Fibroblast of lung (primary cell): ENCODE results near the gene PRSS1.

ENCODE experiments used
- CTCF ChIP-seq, 2 donors: IDR thresholded peaks in 1 of 2; conservative IDR thresholded peaks in 1 of 2; 1 replicate in 1 of 2; 2 replicates in 1 of 2; pipeline ENCODE4 v1.5.1; 2011 to 2012; ENCODE audit warnings: low read length in 2 of 2, control low read depth in 1 of 2, inconsistent platforms in 1 of 2, low read depth in 1 of 2, mild to moderate bottlenecking in 1 of 2
- EZH2 ChIP-seq: IDR thresholded peaks from 2 replicates; pipeline ENCODE4 v1.5.1; 2012; ENCODE audit warnings: low read length, control low read depth, mild to moderate bottlenecking; ENCODE audit errors: missing control alignments

- TF ChIP-seq CTCF (conservative IDR thresholded peaks at IDR 0.05 in 1 of 2, IDR thresholded peaks at IDR 0.05 in 1 of 2; ENCODE audit: low read depth in 1 of 2, low read length in 2 of 2) (no peak), EZH2 (no peak)
Measured at GRCh38 chr7:142785841-142786250, 36.6 kb downstream of the PRSS1 start.
